Activated naive CD8-positive, alpha-beta T cell treated with anti-CD3 and anti-CD28 coated beads for 36 hours (primary cell): Measurements from ENCODE around the gene DSCAML1. TPM values are rescaled to one million over a fixed set of nuclear protein-coding genes. Genes with fewer than 3 reads are reported as not detected.
A peak's percentile ranks its signal among the peaks of the same experiment; 100 is the strongest.

Experiments
- DNase-seq: peaks from one replicate; pipeline ENCODE4 v3.0.0; 2021
- H3K27ac Mint-ChIP-seq: one replicate; pipeline ENCODE4 v1.8.0; 2022; ENCODE audit warnings: mild to moderate bottlenecking, moderate library complexity, mixed read lengths
- H3K27me3 Mint-ChIP-seq: one replicate; pipeline ENCODE4 v1.8.0; 2022; ENCODE audit warnings: mild to moderate bottlenecking, mixed read lengths
- H3K36me3 Mint-ChIP-seq: one replicate; pipeline ENCODE4 v1.8.0; 2021; ENCODE audit warnings: mild to moderate bottlenecking, mixed read lengths
- H3K4me1 Mint-ChIP-seq: one replicate; pipeline ENCODE4 v1.8.0; 2021; ENCODE audit warnings: mixed read lengths
- H3K4me3 Mint-ChIP-seq: one replicate; pipeline ENCODE4 v1.8.0; 2022; ENCODE audit warnings: mild to moderate bottlenecking, moderate library complexity, mixed read lengths
- H3K9me3 Mint-ChIP-seq: one replicate; pipeline ENCODE4 v1.8.0; 2022; ENCODE audit warnings: mixed read lengths
- total RNA-seq, 2 experiments: library from RNA; stranded (reverse); gene quantifications; one replicate each; pipeline ENCODE4 v1.2.3, GENCODE V29; 2021

DSCAML1 gene
- total RNA-seq, 2 experiments from 2014 or later = 0.87 to 0.94 TPM

- no peaks in the 10 kb centered on the region for H3K36me3 Mint-ChIP-seq
- H3K27me3 Mint-ChIP-seq = peaks cover 6% of the 10 kb centered on the region
- no peak for DNase-seq
- H3K27ac Mint-ChIP-seq = no peak overlapping the region
- no peaks in the 10 kb centered on the region for H3K4me1 Mint-ChIP-seq
- no peaks in the 10 kb centered on the region for H3K9me3 Mint-ChIP-seq
- H3K4me3 Mint-ChIP-seq = no peak overlapping the region
Observed at GRCh38 chr11:117444711-117445658, 352.0 kb downstream of the DSCAML1 start.

- no peak overlapping the region for H3K4me3 Mint-ChIP-seq
- no peaks in the 10 kb centered on the region for H3K9me3 Mint-ChIP-seq
- H3K27ac Mint-ChIP-seq = no peak overlapping the region
- H3K4me1 Mint-ChIP-seq = no peaks in the 10 kb centered on the region
- H3K27me3 Mint-ChIP-seq = peaks cover 6% of the 10 kb centered on the region
- H3K36me3 Mint-ChIP-seq = no peaks in the 10 kb centered on the region
- no peak for DNase-seq
Observed at GRCh38 chr11:117444256-117444655, 352.8 kb downstream of the DSCAML1 start.

GRCh38 chr11:117443266-117444186 is 353.5 kb downstream of the DSCAML1 start:
- no peaks in the 10 kb centered on the region for H3K36me3 Mint-ChIP-seq
- H3K9me3 Mint-ChIP-seq = no peaks in the 10 kb centered on the region
- H3K27me3 Mint-ChIP-seq = peaks cover 6% of the 10 kb centered on the region
- H3K27ac Mint-ChIP-seq = no peak overlapping the region
- H3K4me1 Mint-ChIP-seq = no peaks in the 10 kb centered on the region
- no peak overlapping the region for H3K4me3 Mint-ChIP-seq
- DNase-seq = peak; percentile 19

GRCh38 chr11:117442869-117443239 is 354.2 kb downstream of the DSCAML1 start:
- H3K36me3 Mint-ChIP-seq = no peaks in the 10 kb centered on the region
- H3K27me3 Mint-ChIP-seq = peaks cover 6% of the 10 kb centered on the region
- no peak overlapping the region for H3K4me3 Mint-ChIP-seq
- no peaks in the 10 kb centered on the region for H3K9me3 Mint-ChIP-seq
- H3K27ac Mint-ChIP-seq = no peak overlapping the region
- DNase-seq = no peak
- H3K4me1 Mint-ChIP-seq = no peaks in the 10 kb centered on the region

- no peaks in the 10 kb centered on the region for H3K4me1 Mint-ChIP-seq
- H3K9me3 Mint-ChIP-seq = no peaks in the 10 kb centered on the region
- peaks cover 6% of the 10 kb centered on the region for H3K27me3 Mint-ChIP-seq
- DNase-seq = no peak
- H3K4me3 Mint-ChIP-seq = no peak overlapping the region
- H3K27ac Mint-ChIP-seq = no peak overlapping the region
- no peaks in the 10 kb centered on the region for H3K36me3 Mint-ChIP-seq
Observed at GRCh38 chr11:117442049-117442868, 354.8 kb downstream of the DSCAML1 start.

GRCh38 chr11:117441146-117441975 is 355.7 kb downstream of the DSCAML1 start:
- H3K4me3 Mint-ChIP-seq = no peak overlapping the region
- no peaks in the 10 kb centered on the region for H3K4me1 Mint-ChIP-seq
- H3K27me3 Mint-ChIP-seq = peaks cover 6% of the 10 kb centered on the region
- DNase-seq = no peak
- H3K36me3 Mint-ChIP-seq = no peaks in the 10 kb centered on the region
- no peak overlapping the region for H3K27ac Mint-ChIP-seq
- no peaks in the 10 kb centered on the region for H3K9me3 Mint-ChIP-seq

- H3K4me3 Mint-ChIP-seq = no peak overlapping the region
- no peak for DNase-seq
Observed at GRCh38 chr11:117440258-117440657, 356.8 kb downstream of the DSCAML1 start.

GRCh38 chr11:117439256-117439655 is 357.8 kb downstream of the DSCAML1 start:
- Mint-ChIP-seq H3K4me1 (no peaks in the 10 kb centered on the region), H3K9me3 (no peaks in the 10 kb centered on the region), H3K4me3 (no peak overlapping the region), H3K36me3 (no peaks in the 10 kb centered on the region), H3K27me3 (peaks cover 6% of the 10 kb centered on the region), H3K27ac (no peak overlapping the region)
- DNase-seq = no peak

More at GRCh38 chr11:117440258-117440657, 356.8 kb downstream of the DSCAML1 start:
- Mint-ChIP-seq H3K9me3 (no peaks in the 10 kb centered on the region), H3K27ac (no peak overlapping the region), H3K4me1 (no peaks in the 10 kb centered on the region), H3K27me3 (peaks cover 6% of the 10 kb centered on the region), H3K36me3 (no peaks in the 10 kb centered on the region)

GRCh38 chr11:117438371-117439000 is 358.5 kb downstream of the DSCAML1 start:
- DNase-seq = no peak
- Mint-ChIP-seq H3K4me1 (no peaks in the 10 kb centered on the region), H3K4me3 (no peak overlapping the region), H3K27me3 (no peaks in the 10 kb centered on the region), H3K27ac (no peak overlapping the region), H3K36me3 (no peaks in the 10 kb centered on the region), H3K9me3 (no peaks in the 10 kb centered on the region)

- no peaks in the 10 kb centered on the region for H3K27me3 Mint-ChIP-seq
- H3K27ac Mint-ChIP-seq = no peak overlapping the region
- no peaks in the 10 kb centered on the region for H3K36me3 Mint-ChIP-seq
- H3K4me3 Mint-ChIP-seq = no peak overlapping the region
- H3K4me1 Mint-ChIP-seq = no peaks in the 10 kb centered on the region
- no peaks in the 10 kb centered on the region for H3K9me3 Mint-ChIP-seq
- DNase-seq = no peak
Observed at GRCh38 chr11:117437791-117438130, 359.3 kb downstream of the DSCAML1 start.

GRCh38 chr11:117437041-117437790 is 359.8 kb downstream of the DSCAML1 start:
- H3K4me1 Mint-ChIP-seq = no peaks in the 10 kb centered on the region
- no peaks in the 10 kb centered on the region for H3K27me3 Mint-ChIP-seq
- H3K9me3 Mint-ChIP-seq = no peaks in the 10 kb centered on the region
- H3K36me3 Mint-ChIP-seq = no peaks in the 10 kb centered on the region
- no peak overlapping the region for H3K27ac Mint-ChIP-seq
- DNase-seq = no peak
- H3K4me3 Mint-ChIP-seq = no peak overlapping the region

GRCh38 chr11:117435326-117435725 is 361.7 kb downstream of the DSCAML1 start:
- H3K27ac Mint-ChIP-seq = no peak overlapping the region
- no peak overlapping the region for H3K4me3 Mint-ChIP-seq
- H3K36me3 Mint-ChIP-seq = no peaks in the 10 kb centered on the region
- H3K9me3 Mint-ChIP-seq = no peaks in the 10 kb centered on the region
- DNase-seq = no peak
- H3K27me3 Mint-ChIP-seq = no peaks in the 10 kb centered on the region
- H3K4me1 Mint-ChIP-seq = no peaks in the 10 kb centered on the region

- Mint-ChIP-seq H3K9me3 (no peaks in the 10 kb centered on the region), H3K4me1 (no peaks in the 10 kb centered on the region), H3K27me3 (no peaks in the 10 kb centered on the region), H3K36me3 (no peaks in the 10 kb centered on the region), H3K4me3 (no peak overlapping the region), H3K27ac (no peak overlapping the region)
- no peak for DNase-seq
Observed at GRCh38 chr11:117434481-117434880, 362.5 kb downstream of the DSCAML1 start.
